Uterus (tissue), 4 donors: Measurements from ENCODE around the gene ZMYND15. TPM values are rescaled to one million over a fixed set of nuclear protein-coding genes. Genes with fewer than 3 reads are reported as not detected.
"Not testable (repeated sequence)": the region's sequence is repeated elsewhere in the genome, so short reads cannot be mapped to it uniquely, and the experiment has no call there.

Experiments used
- DNase-seq, 2 donors: peaks; one replicate each; pipeline ENCODE4 v3.0.0-alpha.2; 2019 to 2020
- H3K27ac ChIP-seq, 2 donors: fragments of 200-600 bp; sonication (generic); 1 replicate in 1 of 2; 2 replicates in 1 of 2; pipeline ENCODE4 v1.5.1; 2016 to 2018
- H3K27me3 ChIP-seq, 2 donors: fragments of 200-600 bp; sonication (generic); one replicate each; pipeline ENCODE4 v1.5.1; 2018 to 2019; ENCODE audit warnings: control low read depth in 1 of 2
- H3K36me3 ChIP-seq, 2 donors: fragments of 200-600 bp; sonication (generic); one replicate each; pipeline ENCODE4 v1.5.1; 2019; ENCODE audit warnings: control low read depth in 1 of 2
- H3K4me1 ChIP-seq, 2 donors: fragments of 200-600 bp; sonication (generic); one replicate each; pipeline ENCODE4 v1.5.1; 2018 to 2019; ENCODE audit warnings: control low read depth in 1 of 2
- H3K4me3 ChIP-seq, 2 donors: fragments of 200-600 bp; sonication (generic); 1 replicate in 1 of 2; 2 replicates in 1 of 2; pipeline ENCODE4 v1.5.1; 2018 to 2019; ENCODE audit warnings: mild to moderate bottlenecking in 1 of 2
- H3K9me3 ChIP-seq, 2 donors: fragments of 200-600 bp; sonication (generic); one replicate each; pipeline ENCODE4 v1.5.1; 2019; ENCODE audit warnings: control low read depth in 1 of 2
- POLR2A ChIP-seq, 2 donors: fragments of 450-650 bp; IDR thresholded peaks; one replicate each; pipeline ENCODE4 v1.6.1; 2016; ENCODE audit warnings: antibody characterized with exemption in 2 of 2, mild to moderate bottlenecking in 1 of 2, moderate library complexity in 1 of 2
- intact Hi-C: fragments of 100-400 bp; cut with DNase I; formaldehyde crosslinking; loops from one replicate; pipeline ENCODE4 v1.15.1; 2023; ENCODE audit warnings: low total_unique reads
- total RNA-seq, 4 donors: library from RNA; depleted of rRNA in 3 of 4; stranded (reverse); fragments of >200 nt in 3 of 4; gene quantifications; one replicate each; pipeline versions ENCODE4 v1.1.0 to v1.2.4, GENCODE V29; 2014 to 2023
- TF ChIP-seq, protein P1 (sequence below), 4 experiments: fragments of 200-600 bp in 2 of 4; fragments of 450-650 bp in 2 of 4; sonication (generic) in 2 of 4; IDR thresholded peaks; one replicate each; pipeline ENCODE4 v1.5.1; 2016 to 2019; ENCODE audit warnings: antibody characterized with exemption in 4 of 4, mild to moderate bottlenecking in 2 of 4, moderate library complexity in 1 of 4
- donor health status: DM: yes; HTN: yes; CAD: no.

The ZMYND15 gene, protein sequence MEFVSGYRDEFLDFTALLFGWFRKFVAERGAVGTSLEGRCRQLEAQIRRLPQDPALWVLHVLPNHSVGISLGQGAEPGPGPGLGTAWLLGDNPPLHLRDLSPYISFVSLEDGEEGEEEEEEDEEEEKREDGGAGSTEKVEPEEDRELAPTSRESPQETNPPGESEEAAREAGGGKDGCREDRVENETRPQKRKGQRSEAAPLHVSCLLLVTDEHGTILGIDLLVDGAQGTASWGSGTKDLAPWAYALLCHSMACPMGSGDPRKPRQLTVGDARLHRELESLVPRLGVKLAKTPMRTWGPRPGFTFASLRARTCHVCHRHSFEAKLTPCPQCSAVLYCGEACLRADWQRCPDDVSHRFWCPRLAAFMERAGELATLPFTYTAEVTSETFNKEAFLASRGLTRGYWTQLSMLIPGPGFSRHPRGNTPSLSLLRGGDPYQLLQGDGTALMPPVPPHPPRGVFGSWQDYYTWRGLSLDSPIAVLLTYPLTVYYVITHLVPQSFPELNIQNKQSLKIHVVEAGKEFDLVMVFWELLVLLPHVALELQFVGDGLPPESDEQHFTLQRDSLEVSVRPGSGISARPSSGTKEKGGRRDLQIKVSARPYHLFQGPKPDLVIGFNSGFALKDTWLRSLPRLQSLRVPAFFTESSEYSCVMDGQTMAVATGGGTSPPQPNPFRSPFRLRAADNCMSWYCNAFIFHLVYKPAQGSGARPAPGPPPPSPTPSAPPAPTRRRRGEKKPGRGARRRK
- under 1 TPM in 2 of 4 donors, not detected in 2; 0.58 to 0.69 TPM for total RNA-seq

DNA sequence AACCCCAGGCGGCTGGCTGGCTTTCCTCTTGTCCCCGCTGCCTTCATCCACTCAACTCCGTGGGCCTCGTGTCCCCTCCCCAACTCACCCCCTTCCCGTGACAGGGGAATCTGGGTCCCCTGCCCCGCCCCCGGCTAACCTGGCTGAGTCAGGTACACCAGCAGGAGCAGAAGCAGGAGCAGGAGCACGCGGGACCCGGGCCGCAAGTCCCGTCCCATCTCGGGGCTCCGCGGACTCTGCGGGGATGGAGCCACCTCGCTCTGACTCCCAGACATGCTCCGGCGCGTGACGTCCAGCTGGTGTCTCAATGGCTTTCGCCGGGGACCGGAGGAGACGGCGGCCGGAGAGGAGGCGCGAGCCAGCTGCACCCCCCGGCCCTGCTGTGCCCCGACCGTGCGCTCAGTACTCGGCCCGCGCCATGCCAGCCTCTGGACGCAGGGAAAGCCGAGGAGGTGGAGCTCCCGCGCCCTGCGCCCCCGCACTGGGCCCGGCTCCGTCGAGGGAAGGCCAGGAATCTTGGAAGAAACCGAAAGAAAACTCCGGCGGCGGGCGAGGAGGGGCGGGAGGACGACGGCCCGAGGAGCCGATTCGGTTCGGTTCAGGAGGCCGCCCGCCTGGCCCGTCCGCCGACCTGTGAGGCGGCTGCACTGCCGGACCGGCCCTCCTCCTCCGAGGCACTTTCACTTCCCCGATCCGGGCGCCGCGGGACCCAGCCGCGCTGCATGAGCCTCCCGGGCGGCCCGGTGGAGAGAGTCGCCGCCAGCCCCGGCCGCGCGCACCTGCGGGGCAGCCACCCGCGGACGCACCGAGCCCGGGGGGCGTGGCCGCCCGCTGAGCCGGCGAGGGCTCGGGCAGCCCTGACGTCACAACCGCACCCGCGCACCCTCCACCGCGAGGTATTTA lies at the start of gene ZMYND15, which contains the start of gene CXCL16:
ZMYND15 (plus strand) TSS at position 712 of the 903 bp plus-strand sequence. CDS start 716 bp downstream, outside the sequence.
CXCL16 (minus strand) TSS at position 807 of the 903 bp plus-strand sequence; CDS start at position 218, 589 bp downstream.
- peak within 1 kb of the TSS; percentile 26 to 29 for H3K27ac ChIP-seq
- no peaks in the 10 kb centered on the region for H3K9me3 ChIP-seq
- peak within 1 kb of the TSS; percentile 55 to 79 for H3K4me3 ChIP-seq
- no peaks in the 10 kb centered on the region for H3K36me3 ChIP-seq
- no peaks in the 10 kb centered on the region for H3K4me1 ChIP-seq
- DNase-seq: peak; percentile 32 to 54
- TF ChIP-seq, protein P1, sequence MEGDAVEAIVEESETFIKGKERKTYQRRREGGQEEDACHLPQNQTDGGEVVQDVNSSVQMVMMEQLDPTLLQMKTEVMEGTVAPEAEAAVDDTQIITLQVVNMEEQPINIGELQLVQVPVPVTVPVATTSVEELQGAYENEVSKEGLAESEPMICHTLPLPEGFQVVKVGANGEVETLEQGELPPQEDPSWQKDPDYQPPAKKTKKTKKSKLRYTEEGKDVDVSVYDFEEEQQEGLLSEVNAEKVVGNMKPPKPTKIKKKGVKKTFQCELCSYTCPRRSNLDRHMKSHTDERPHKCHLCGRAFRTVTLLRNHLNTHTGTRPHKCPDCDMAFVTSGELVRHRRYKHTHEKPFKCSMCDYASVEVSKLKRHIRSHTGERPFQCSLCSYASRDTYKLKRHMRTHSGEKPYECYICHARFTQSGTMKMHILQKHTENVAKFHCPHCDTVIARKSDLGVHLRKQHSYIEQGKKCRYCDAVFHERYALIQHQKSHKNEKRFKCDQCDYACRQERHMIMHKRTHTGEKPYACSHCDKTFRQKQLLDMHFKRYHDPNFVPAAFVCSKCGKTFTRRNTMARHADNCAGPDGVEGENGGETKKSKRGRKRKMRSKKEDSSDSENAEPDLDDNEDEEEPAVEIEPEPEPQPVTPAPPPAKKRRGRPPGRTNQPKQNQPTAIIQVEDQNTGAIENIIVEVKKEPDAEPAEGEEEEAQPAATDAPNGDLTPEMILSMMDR (IDR thresholded peaks at IDR 0.05): no peak
- peak in 1 of 2 donors; percentile 33 for TF ChIP-seq POLR2A (IDR thresholded peaks at IDR 0.05)
- intact Hi-C loops: no loop called here
- H3K27me3 ChIP-seq: peaks cover 0 to under 1% of the 10 kb centered on the region in 2 donors

- DNase-seq, H3K36me3 ChIP-seq, intact Hi-C loops, H3K27me3 ChIP-seq, H3K9me3 ChIP-seq, H3K4me1 ChIP-seq, H3K27ac ChIP-seq, H3K4me3 ChIP-seq: not testable (repeated sequence)
These were observed 49.8 kb upstream of the ZMYND15 start for GRCh38 chr17:4689872-4690271.

DNA sequence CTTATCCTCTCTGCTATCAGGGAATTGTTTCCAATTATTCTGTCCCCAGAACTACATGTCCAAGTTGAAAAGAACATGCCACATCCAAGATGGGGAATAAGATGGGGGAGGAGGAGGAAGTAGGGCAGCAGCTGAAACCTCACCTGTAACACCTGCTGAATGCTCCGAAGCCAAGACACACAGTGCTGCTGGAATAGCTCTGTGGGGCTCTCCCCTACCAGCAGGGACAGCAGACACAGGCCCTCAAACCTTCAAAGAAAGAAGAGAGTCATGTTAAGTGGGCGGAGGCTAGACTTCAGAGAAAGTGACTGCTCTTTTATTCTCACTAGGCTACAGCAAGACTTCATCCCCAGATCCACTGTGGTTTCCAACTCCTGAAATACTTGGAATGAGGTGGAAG lies 48.9 kb upstream of the ZMYND15 start:
- DNase-seq: no peak
- Histone ChIP-seq H3K27ac (no peak overlapping the region), H3K9me3 (no peaks in the 10 kb centered on the region), H3K4me1 (no peaks in the 10 kb centered on the region), H3K4me3 (no peak overlapping the region), H3K27me3 (no peaks in the 10 kb centered on the region), H3K36me3 (no peaks in the 10 kb centered on the region)
- TF ChIP-seq, protein P1 (IDR thresholded peaks at IDR 0.05): no peak
- no peak for TF ChIP-seq POLR2A (IDR thresholded peaks at IDR 0.05)
- intact Hi-C loops: no loop called here

- Histone ChIP-seq H3K36me3 (no peaks in the 10 kb centered on the region), H3K9me3 (no peaks in the 10 kb centered on the region), H3K27me3 (no peaks in the 10 kb centered on the region), H3K27ac (no peak overlapping the region), H3K4me1 (no peaks in the 10 kb centered on the region), H3K4me3 (no peak overlapping the region)
- no peak for DNase-seq
- no peak for TF ChIP-seq POLR2A (IDR thresholded peaks at IDR 0.05)
- TF ChIP-seq, protein P1 (IDR thresholded peaks at IDR 0.05): no peak
- intact Hi-C loops: no loop called here
These were observed 47.9 kb upstream of the ZMYND15 start for GRCh38 chr17:4691686-4692085.

DNA sequence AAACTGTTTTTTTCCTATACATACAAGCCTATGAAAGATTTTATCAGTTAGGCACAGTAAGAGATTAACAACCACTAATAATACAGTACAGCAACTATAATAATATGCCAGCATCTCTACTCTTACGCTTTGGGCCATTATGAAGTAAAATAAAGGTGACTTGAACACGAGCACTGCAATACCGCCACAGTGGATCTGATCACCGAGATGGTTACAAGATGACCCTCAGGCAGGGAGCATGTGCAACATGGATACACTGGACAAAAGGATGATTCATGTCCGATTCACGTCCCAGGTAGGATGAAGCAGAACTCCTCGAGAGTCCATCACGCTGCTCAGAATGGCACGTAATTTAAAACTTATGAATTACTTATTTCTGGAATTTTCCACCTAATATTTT lies 46.2 kb upstream of the ZMYND15 start:
- Histone ChIP-seq H3K27ac (no peak overlapping the region), H3K36me3 (no peaks in the 10 kb centered on the region), H3K4me3 (no peak overlapping the region), H3K27me3 (no peaks in the 10 kb centered on the region), H3K4me1 (no peaks in the 10 kb centered on the region), H3K9me3 (no peaks in the 10 kb centered on the region)
- no peak for DNase-seq
- intact Hi-C loops: no loop called here
- TF ChIP-seq, protein P1 (IDR thresholded peaks at IDR 0.05): no peak
- no peak for TF ChIP-seq POLR2A (IDR thresholded peaks at IDR 0.05)
